Trophoblast cell (in vitro differentiated cells and primary cell): ENCODE measurements around the gene TRPM6.
"Not testable (repeated sequence)": the region's sequence is repeated elsewhere in the genome, so short reads cannot be mapped to it uniquely, and the experiment has no call there.

Experiments used
- DNase-seq, 2 donors: peaks; one replicate each; pipeline ENCODE4 v3.0.0-alpha.2; 2016
- H2AFZ ChIP-seq: 2 replicates; pipeline ENCODE4 v1.6.1; 2013; ENCODE audit warnings: low read length, moderate library complexity, mild to moderate bottlenecking; ENCODE audit not compliant: insufficient read depth, poor library complexity
- H2AK5ac ChIP-seq: 2 replicates; pipeline ENCODE4 v1.6.1; 2013; ENCODE audit warnings: mild to moderate bottlenecking, low read length
- H2BK120ac ChIP-seq: 2 replicates; pipeline ENCODE4 v1.6.1; 2013; ENCODE audit warnings: low read length, mild to moderate bottlenecking, moderate library complexity; ENCODE audit not compliant: insufficient read depth, poor library complexity
- H2BK12ac ChIP-seq: 2 replicates; pipeline ENCODE4 v1.6.1; 2013; ENCODE audit warnings: mild to moderate bottlenecking, low read length, moderate library complexity
- H2BK5ac ChIP-seq: 2 replicates; pipeline ENCODE4 v1.6.1; 2013; ENCODE audit warnings: low read length, low read depth, moderate library complexity, mild to moderate bottlenecking; ENCODE audit not compliant: poor library complexity
- H3K14ac ChIP-seq: 2 replicates; pipeline ENCODE4 v1.6.1; 2013; ENCODE audit warnings: mild to moderate bottlenecking, low read length
- H3K18ac ChIP-seq: 2 replicates; pipeline ENCODE4 v1.6.1; 2013; ENCODE audit warnings: mild to moderate bottlenecking, low read length
- H3K23ac ChIP-seq: 2 replicates; pipeline ENCODE4 v1.6.1; 2013; ENCODE audit warnings: low read length
- H3K27ac ChIP-seq: 2 replicates; pipeline ENCODE4 v1.5.1; 2013; ENCODE audit warnings: low read depth, mild to moderate bottlenecking, inconsistent platforms, low read length, moderate library complexity
- H3K27me3 ChIP-seq: 2 replicates; pipeline ENCODE4 v1.6.1; 2013; ENCODE audit warnings: inconsistent platforms, mild to moderate bottlenecking, low read length, moderate library complexity; ENCODE audit not compliant: insufficient read depth
- H3K36me3 ChIP-seq, 2 experiments: 1 replicate in 1 of 2; 2 replicates in 1 of 2; pipeline ENCODE4 v1.6.1; 2013; ENCODE audit warnings: low read length in 2 of 2, mild to moderate bottlenecking in 2 of 2, moderate library complexity in 1 of 2; ENCODE audit not compliant: insufficient read depth in 2 of 2, control insufficient read depth in 1 of 2
- H3K4ac ChIP-seq: 2 replicates; pipeline ENCODE4 v1.6.1; 2013; ENCODE audit warnings: low read depth, mild to moderate bottlenecking, low read length, moderate library complexity
- H3K4me1 ChIP-seq, 2 experiments: 1 replicate in 1 of 2; 2 replicates in 1 of 2; pipeline ENCODE4 v1.6.1; 2013; ENCODE audit warnings: low read length in 2 of 2, mild to moderate bottlenecking in 2 of 2, moderate library complexity in 1 of 2; ENCODE audit not compliant: insufficient read depth in 2 of 2, control insufficient read depth in 1 of 2
- H3K4me2 ChIP-seq: 2 replicates; pipeline ENCODE4 v1.6.1; 2013; ENCODE audit warnings: inconsistent platforms, mild to moderate bottlenecking, low read length, moderate library complexity
- H3K4me3 ChIP-seq: 2 replicates; pipeline ENCODE4 v1.5.1; 2013; ENCODE audit warnings: mild to moderate bottlenecking, low read depth, low read length, inconsistent platforms
- H3K79me1 ChIP-seq: one replicate; pipeline ENCODE4 v1.6.1; 2013; ENCODE audit warnings: low read length
- H3K79me2 ChIP-seq: 2 replicates; pipeline ENCODE4 v1.6.1; 2013; ENCODE audit warnings: low read length, mild to moderate bottlenecking; ENCODE audit not compliant: control insufficient read depth, insufficient read depth, poor library complexity
- H3K9ac ChIP-seq: 2 replicates; pipeline ENCODE4 v1.6.1; 2013; ENCODE audit warnings: mild to moderate bottlenecking, low read length
- H3K9me3 ChIP-seq: 2 replicates; pipeline ENCODE4 v1.6.1; 2013; ENCODE audit warnings: low read depth, mild to moderate bottlenecking, control low read depth, inconsistent platforms, low read length; ENCODE audit not compliant: insufficient read depth
- H4K12ac ChIP-seq: 2 replicates; pipeline ENCODE4 v1.6.1; 2013; ENCODE audit warnings: low read depth, mild to moderate bottlenecking, low read length, moderate library complexity
- H4K8ac ChIP-seq: 2 replicates; pipeline ENCODE4 v1.6.1; 2013; ENCODE audit warnings: low read depth, mild to moderate bottlenecking, low read length, moderate library complexity
- H4K91ac ChIP-seq: one replicate; pipeline ENCODE4 v1.6.1; 2013; ENCODE audit warnings: low read depth, mild to moderate bottlenecking, low read length, moderate library complexity
- WGBS: extraction: QIAGEN DNeasy Blood & Tissue Kit; methylation state at CpG from one replicate; pipeline ENCODE4 v1.1.7; 2013; ENCODE audit warnings: missing lambda C conversion rate; ENCODE audit not compliant: insufficient read length, insufficient coverage; ENCODE audit errors: extremely low coverage; 5-methylcytosine and 5-hydroxymethylcytosine counted together

The TRPM6 gene

DNA sequence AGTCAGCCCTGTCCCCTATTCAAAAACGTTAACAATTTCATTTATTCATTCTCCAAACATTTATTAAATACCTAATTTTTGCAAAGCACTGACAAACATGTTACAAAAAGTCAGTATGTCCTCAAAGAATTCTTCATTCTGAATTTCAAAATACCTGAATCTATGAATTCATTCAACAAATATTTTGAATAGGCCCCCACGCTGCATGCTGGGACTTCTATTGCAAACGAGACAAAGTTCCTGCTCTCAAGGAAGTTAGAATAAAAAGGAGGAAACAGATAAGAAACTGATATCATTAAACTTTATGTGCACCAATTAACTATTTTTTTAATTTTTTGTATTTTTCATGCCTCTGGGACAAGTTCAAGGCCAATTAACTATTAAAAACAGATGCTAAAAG lies 26.6 kb downstream of the TRPM6 start:
- no peak overlapping the region for H2BK120ac ChIP-seq
- no peak overlapping the region for H3K23ac ChIP-seq
- no peak overlapping the region for H4K12ac ChIP-seq
- no peak overlapping the region for H3K27ac ChIP-seq
- no peak overlapping the region for H2BK5ac ChIP-seq
- WGBS: 100% methylated on average over 1 of the region's 3 CpGs
- H3K4me1 ChIP-seq: no peaks in the 10 kb centered on the region
- DNase-seq: peak; percentile 43 to 79
- no peak overlapping the region for H4K8ac ChIP-seq
- H3K4me2 ChIP-seq: no peak overlapping the region
- H3K4ac ChIP-seq: no peak overlapping the region
- no peaks in the 10 kb centered on the region for H3K36me3 ChIP-seq
- H2BK12ac ChIP-seq: no peak overlapping the region
- no peak overlapping the region for H2AFZ ChIP-seq
- H2AK5ac ChIP-seq: no peak overlapping the region
- no peaks in the 10 kb centered on the region for H3K79me2 ChIP-seq
- no peak overlapping the region for H3K18ac ChIP-seq
- H3K9ac ChIP-seq: no peak overlapping the region
- H3K4me3 ChIP-seq: no peak overlapping the region
- H3K14ac ChIP-seq: no peak overlapping the region
- H3K79me1 ChIP-seq: no peaks in the 10 kb centered on the region
- H3K9me3 ChIP-seq: no peaks in the 10 kb centered on the region
- no peak overlapping the region for H4K91ac ChIP-seq
- no peaks in the 10 kb centered on the region for H3K27me3 ChIP-seq

DNA sequence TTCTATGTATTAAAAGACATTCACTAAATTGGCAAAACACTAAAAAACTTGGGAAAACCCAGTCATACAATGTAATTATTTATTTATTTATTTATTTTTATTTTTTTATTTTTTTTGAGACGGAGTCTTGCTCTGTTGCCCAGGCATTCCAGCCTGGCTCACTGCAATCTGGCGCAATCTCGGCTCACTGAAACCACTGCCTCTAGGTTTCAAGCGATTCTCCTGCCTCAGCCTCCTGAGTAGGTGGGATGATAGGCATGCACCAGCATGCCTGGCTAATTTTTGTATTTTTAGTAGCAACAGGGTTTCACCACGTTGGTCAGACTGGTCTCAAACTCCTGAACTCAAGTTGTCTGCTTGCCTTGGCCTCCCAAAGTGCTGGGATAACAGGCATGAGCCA lies 27.5 kb downstream of the TRPM6 start:
- not testable (repeated sequence) for H3K4me1 ChIP-seq, H2AFZ ChIP-seq, H2BK120ac ChIP-seq, H3K27ac ChIP-seq, H3K4me3 ChIP-seq, H4K8ac ChIP-seq, H3K14ac ChIP-seq, H3K9ac ChIP-seq, H3K18ac ChIP-seq, H3K27me3 ChIP-seq, H3K9me3 ChIP-seq, H2BK5ac ChIP-seq, H3K4ac ChIP-seq, H3K79me2 ChIP-seq, H4K91ac ChIP-seq, H3K23ac ChIP-seq, H2AK5ac ChIP-seq, H3K36me3 ChIP-seq, H3K79me1 ChIP-seq, H3K4me2 ChIP-seq, H4K12ac ChIP-seq, H2BK12ac ChIP-seq
- DNase-seq: peak; percentile 49 to 66
- WGBS: no CpG with 5 or more reads among the region's 5 CpGs

DNA sequence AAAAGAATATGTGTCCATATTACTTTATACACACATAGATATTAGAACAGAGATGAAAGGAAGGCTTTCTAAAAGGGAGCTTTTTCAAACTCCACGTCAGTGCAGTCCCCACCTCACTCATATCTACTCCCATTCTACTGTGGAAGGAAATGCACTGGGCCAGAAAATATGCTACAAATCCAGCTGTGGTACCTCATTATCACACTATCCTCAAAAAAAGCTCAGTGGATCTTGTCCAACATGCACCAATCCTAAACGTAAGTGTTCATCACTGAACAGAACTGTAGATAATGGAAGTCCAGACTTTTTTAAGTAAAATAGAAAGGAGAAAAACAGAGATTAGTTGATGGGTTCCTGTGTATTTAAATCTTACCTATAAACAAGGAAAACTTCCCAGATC lies 27.9 kb downstream of the TRPM6 start:
- Histone ChIP-seq H3K9ac (no peak overlapping the region), H2AK5ac (no peak overlapping the region), H3K27ac (no peak overlapping the region), H3K23ac (no peak overlapping the region), H3K4ac (no peak overlapping the region), H3K4me2 (no peak overlapping the region), H3K4me3 (no peak overlapping the region), H3K4me1 (no peaks in the 10 kb centered on the region), H4K91ac (no peak overlapping the region), H3K79me1 (no peaks in the 10 kb centered on the region), H3K18ac (no peak overlapping the region), H2AFZ (no peak overlapping the region), H3K79me2 (no peaks in the 10 kb centered on the region), H4K12ac (no peak overlapping the region), H3K9me3 (no peaks in the 10 kb centered on the region), H3K27me3 (no peaks in the 10 kb centered on the region), H3K36me3 (no peaks in the 10 kb centered on the region), H4K8ac (no peak overlapping the region), H2BK5ac (no peak overlapping the region), H2BK12ac (no peak overlapping the region), H2BK120ac (no peak overlapping the region), H3K14ac (no peak overlapping the region)
- no CpG with 5 or more reads among the region's 2 CpGs for WGBS
- no peak for DNase-seq

DNA sequence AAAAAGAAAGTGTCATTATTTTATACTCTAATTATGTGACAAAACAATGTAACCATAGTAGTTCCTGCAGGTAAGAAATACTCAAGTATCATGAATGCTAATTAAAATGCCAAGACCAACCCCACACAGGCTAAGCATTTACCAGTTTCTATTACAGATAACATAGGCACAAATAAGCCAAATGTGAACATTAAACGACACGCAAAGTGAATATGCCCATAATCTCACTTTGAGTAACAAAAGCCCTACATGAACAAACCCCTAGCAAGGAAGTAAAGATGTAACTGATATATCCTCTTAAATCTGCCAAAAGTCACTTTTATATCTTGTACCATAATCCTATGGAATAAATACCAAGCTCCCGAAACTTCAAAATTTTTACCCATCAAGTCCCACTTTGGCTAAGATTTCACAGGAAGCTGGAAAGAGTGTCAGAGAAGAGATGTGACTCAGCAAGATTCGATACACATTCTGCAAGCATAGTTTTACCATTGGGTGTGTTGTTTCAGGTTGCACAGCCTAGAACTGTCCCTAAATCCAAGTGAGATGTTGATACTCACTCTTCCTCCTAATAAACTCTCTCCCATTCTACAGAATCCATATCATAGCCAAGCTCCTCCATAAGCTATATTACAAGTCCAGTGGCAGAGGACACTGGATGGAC lies 28.8 kb downstream of the TRPM6 start:
- Histone ChIP-seq H2BK5ac (no peak overlapping the region), H3K27ac (no peak overlapping the region), H2BK12ac (no peak overlapping the region), H3K4me2 (no peak overlapping the region), H4K8ac (no peak overlapping the region), H2AFZ (no peak overlapping the region), H2AK5ac (no peak overlapping the region), H2BK120ac (no peak overlapping the region), H3K4me1 (no peaks in the 10 kb centered on the region), H3K23ac (no peak overlapping the region), H3K14ac (no peak overlapping the region), H3K36me3 (no peaks in the 10 kb centered on the region), H3K79me1 (no peaks in the 10 kb centered on the region), H3K18ac (no peak overlapping the region), H3K9me3 (no peaks in the 10 kb centered on the region), H3K9ac (no peak overlapping the region), H4K91ac (no peak overlapping the region), H4K12ac (no peak overlapping the region), H3K27me3 (no peaks in the 10 kb centered on the region), H3K4ac (no peak overlapping the region), H3K79me2 (no peaks in the 10 kb centered on the region), H3K4me3 (no peak overlapping the region)
- no peak for DNase-seq
- WGBS: no CpG with 5 or more reads among the region's 4 CpGs
